ENCODE results near the gene KRTAP5-8. TPM values are rescaled to one million over a fixed set of nuclear protein-coding genes. Genes with fewer than 3 reads are reported as not detected.

Gene KRTAP5-8
- total and polyA plus RNA-seq, 2 of the 4 experiments (the other 2 are of a cell fraction), result 0.07 TPM; not detected in 1

DNA sequence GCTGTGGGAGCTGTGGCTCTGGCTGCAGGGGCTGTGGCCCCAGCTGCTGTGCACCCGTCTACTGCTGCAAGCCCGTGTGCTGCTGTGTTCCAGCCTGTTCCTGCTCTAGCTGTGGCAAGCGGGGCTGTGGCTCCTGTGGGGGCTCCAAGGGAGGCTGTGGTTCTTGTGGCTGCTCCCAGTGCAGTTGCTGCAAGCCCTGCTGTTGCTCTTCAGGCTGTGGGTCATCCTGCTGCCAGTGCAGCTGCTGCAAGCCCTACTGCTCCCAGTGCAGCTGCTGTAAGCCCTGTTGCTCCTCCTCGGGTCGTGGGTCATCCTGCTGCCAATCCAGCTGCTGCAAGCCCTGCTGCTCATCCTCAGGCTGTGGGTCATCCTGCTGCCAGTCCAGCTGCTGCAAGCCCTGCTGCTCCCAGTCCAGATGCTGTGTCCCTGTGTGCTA, 10.9 kb downstream of the KRTAP5-8 start:
- DNase-seq (no peak), ATAC-seq (ENCODE audit: low read depth) (no peak)
- Histone ChIP-seq H3K4me1 (ENCODE audit: control insufficient read depth, insufficient read depth, low read length) (no peaks in the 10 kb centered on the region), H2BK5ac (ENCODE audit: low read depth, low read length, poor library complexity, severe bottlenecking) (no peak overlapping the region), H3K79me1 (ENCODE audit: low read depth in 1 of 2, low read length in 2 of 2) (no peaks in the 10 kb centered on the region), H3K9me3 (ENCODE audit: control insufficient read depth, insufficient read depth, low read length) (no peaks in the 10 kb centered on the region), H3K27ac (ENCODE audit: insufficient read depth, low read length) (no peak overlapping the region), H4K8ac (ENCODE audit: low read depth in 2 of 2, low read length in 2 of 2) (no peak overlapping the region), H2AK5ac (ENCODE audit: low read depth, low read length) (no peak overlapping the region), H3K14ac (replicated peaks; ENCODE audit: low read depth, low read length) (no peak overlapping the region), H4K5ac (ENCODE audit: low read depth, low read length) (no peak overlapping the region), H3K27me3 (ENCODE audit: control insufficient read depth, insufficient read depth, low read length) (peaks cover 9% of the 10 kb centered on the region), H4K91ac (ENCODE audit: insufficient read depth, low read depth, low read length) (no peak overlapping the region), H2AK9ac (replicated peaks; ENCODE audit: low read depth, low read length, poor library complexity) (no peak overlapping the region), H2AFZ (replicated peaks; ENCODE audit: low read length, poor library complexity) (no peak overlapping the region), H2BK120ac (ENCODE audit: low read depth, low read length) (no peak overlapping the region), H3K9me1 (ENCODE audit: insufficient read depth, low read length) (no peaks in the 10 kb centered on the region), H3K56ac (ENCODE audit: extremely low read depth, insufficient read depth, low read length) (no peak overlapping the region), H3K36me3 (ENCODE audit: control insufficient read depth, insufficient read depth, low read length) (no peaks in the 10 kb centered on the region), H3K4me3 (ENCODE audit: insufficient read depth, low read depth, low read length) (no peak overlapping the region), H3K4ac (ENCODE audit: low read depth, low read length) (no peak overlapping the region), H3K9ac (ENCODE audit: low read depth, low read length) (no peak overlapping the region), H2BK15ac (ENCODE audit: low read depth, low read length) (no peak overlapping the region), H2BK20ac (ENCODE audit: low read depth, low read length) (no peak overlapping the region), H3K4me2 (ENCODE audit: low read depth, low read length) (no peak overlapping the region), H4K20me1 (ENCODE audit: insufficient read depth, low read length) (no peaks in the 10 kb centered on the region), H3K18ac (ENCODE audit: low read depth, low read length) (no peak overlapping the region), H3K23ac (ENCODE audit: low read depth, low read length) (no peak overlapping the region)
- BruUV-seq (replicated peaks), result no TSS peak
- in situ Hi-C loops (cut with MboI; ENCODE audit: low sequenced_read_pairs), result no loop called here
- dilution Hi-C loops (cut with HindIII; ENCODE audit: low sequenced_read_pairs, unreplicated experiment), result no loop called here
- POLR2A ChIA-PET (ENCODE audit: unreplicated experiment), result no interaction called here
- intact Hi-C loops (cut with micrococcal nuclease), result no loop called here
- 28% methylated on average over 5 of the region's 5 CpGs; no CpG with 5 or more reads in 1 of the 2 experiments for WGBS, 2 experiments (ENCODE audit: extremely low coverage in 2 of 2, insufficient read length in 1 of 2)
- CTCF ChIA-PET, result no interaction called here
- TF ChIP-seq, protein P1, sequence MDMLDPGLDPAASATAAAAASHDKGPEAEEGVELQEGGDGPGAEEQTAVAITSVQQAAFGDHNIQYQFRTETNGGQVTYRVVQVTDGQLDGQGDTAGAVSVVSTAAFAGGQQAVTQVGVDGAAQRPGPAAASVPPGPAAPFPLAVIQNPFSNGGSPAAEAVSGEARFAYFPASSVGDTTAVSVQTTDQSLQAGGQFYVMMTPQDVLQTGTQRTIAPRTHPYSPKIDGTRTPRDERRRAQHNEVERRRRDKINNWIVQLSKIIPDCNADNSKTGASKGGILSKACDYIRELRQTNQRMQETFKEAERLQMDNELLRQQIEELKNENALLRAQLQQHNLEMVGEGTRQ (IDR thresholded peaks at IDR 0.05; ENCODE audit: low read depth, low read length), result no peak
- TF ChIP-seq POLR2A (IDR thresholded peaks at IDR 0.05; ENCODE audit: low read depth, low read length) (no peak), CEBPB (IDR thresholded peaks at IDR 0.05; ENCODE audit: low read depth, low read length) (no peak), MAFK (IDR thresholded peaks at IDR 0.05; ENCODE audit: low read depth, low read length) (no peak)
- TF ChIP-seq, protein P2, sequence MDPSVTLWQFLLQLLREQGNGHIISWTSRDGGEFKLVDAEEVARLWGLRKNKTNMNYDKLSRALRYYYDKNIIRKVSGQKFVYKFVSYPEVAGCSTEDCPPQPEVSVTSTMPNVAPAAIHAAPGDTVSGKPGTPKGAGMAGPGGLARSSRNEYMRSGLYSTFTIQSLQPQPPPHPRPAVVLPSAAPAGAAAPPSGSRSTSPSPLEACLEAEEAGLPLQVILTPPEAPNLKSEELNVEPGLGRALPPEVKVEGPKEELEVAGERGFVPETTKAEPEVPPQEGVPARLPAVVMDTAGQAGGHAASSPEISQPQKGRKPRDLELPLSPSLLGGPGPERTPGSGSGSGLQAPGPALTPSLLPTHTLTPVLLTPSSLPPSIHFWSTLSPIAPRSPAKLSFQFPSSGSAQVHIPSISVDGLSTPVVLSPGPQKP (IDR thresholded peaks at IDR 0.05; ENCODE audit: borderline replicate concordance, low read depth, low read length), result no peak
